Esophagus muscularis mucosa (tissue), 4 donors: ENCODE measurements around the gene KARS1.

Experiments
- CTCF ChIP-seq, 3 experiments: fragments of 200-600 bp in 2 of 3; fragments of 450-650 bp in 1 of 3; sonication (generic) in 2 of 3; IDR thresholded peaks; one replicate each; pipeline ENCODE4 v1.5.1; 2017 to 2019; ENCODE audit warnings: antibody characterized with exemption in 3 of 3, mild to moderate bottlenecking in 2 of 3, moderate library complexity in 1 of 3
- EP300 ChIP-seq: sonication (generic); formaldehyde crosslinking; IDR thresholded peaks from one replicate; pipeline ENCODE4 v1.6.1; 2017; ENCODE audit warnings: antibody characterized with exemption
- POLR2A ChIP-seq: fragments of 450-650 bp; IDR thresholded peaks from one replicate; pipeline ENCODE4 v1.6.1; 2017; ENCODE audit warnings: antibody characterized with exemption, moderate library complexity, mild to moderate bottlenecking, low read depth
- POLR2AphosphoS5 ChIP-seq, 2 donors: sonication (generic); formaldehyde crosslinking; IDR thresholded peaks; one replicate each; pipeline ENCODE4 v1.6.1; 2017; ENCODE audit warnings: antibody characterized with exemption in 2 of 2

GRCh38 chr16:75640598-75640997, 6.9 kb downstream of the KARS1 start:
- TF ChIP-seq CTCF (IDR thresholded peaks at IDR 0.05), result no peak
- no peak for TF ChIP-seq POLR2A
- no peak for TF ChIP-seq POLR2AphosphoS5 (IDR thresholded peaks at IDR 0.05)
- no peak for TF ChIP-seq EP300
